Measurements from ENCODE around the gene CELA2B. TPM values are rescaled to one million over a fixed set of nuclear protein-coding genes. Genes with fewer than 3 reads are reported as not detected.

The CELA2B gene
- total and polyA plus RNA-seq, 9 of the 15 experiments (the other 6 are each of a cell fraction or from before 2014, with no cell fraction given) = 0.25 to 2.1 (median 0.38) TPM; not detected in 5

DNA sequence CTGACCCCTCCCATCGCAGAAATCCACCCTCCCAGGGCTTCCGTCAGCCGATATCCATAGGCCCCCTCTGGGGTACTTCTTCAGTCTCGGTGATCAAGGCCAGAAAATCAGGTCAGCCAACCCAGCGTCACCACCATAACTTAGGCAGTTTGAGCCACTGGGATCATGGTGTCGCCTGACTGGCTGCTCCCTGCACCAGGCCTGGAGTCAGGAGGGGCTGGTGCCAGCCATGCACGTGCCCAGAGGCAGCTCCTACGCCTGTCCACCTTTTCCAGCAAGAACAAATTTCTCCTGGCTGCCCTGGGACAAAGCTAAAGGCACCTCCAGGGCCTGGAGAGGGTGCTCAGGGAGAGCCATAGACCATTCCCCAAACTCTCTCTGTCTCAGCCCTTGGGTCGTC, 42.4 kb upstream of the CELA2B start:
- FAIRE-seq (no peak), DNase-seq (ENCODE audit: extremely low read depth in 1 of 4, low spot score in 3 of 4) (no peak), ATAC-seq (no peak)
- no peak overlapping the region for H2AFZ ChIP-seq (ENCODE audit: low read depth, low read length)
- BruUV-seq (replicated peaks) = no TSS peak
- no peaks in the 10 kb centered on the region for H3K9me3 ChIP-seq (replicated peaks; ENCODE audit: control insufficient read depth, insufficient read depth, low read depth, low read length)
- H3K4me2 ChIP-seq (ENCODE audit: insufficient read depth, low read length) = no peak overlapping the region
- ChIA-PET CTCF (ENCODE audit: low intra/inter-chr PET ratio) (interaction anchor here (0.6 to 2.9 kb wide), 3 partner anchors 68 to 110 kb away, joined by 4 to 11 read pairs (median 4); no protein-coding TSS in a partner anchor), POLR2A (no interaction called here)
- H4K20me1 ChIP-seq (replicated peaks; ENCODE audit: control insufficient read depth, insufficient read depth, low read length) = peaks cover 8% of the 10 kb centered on the region; the same call in 1 of the 2 replicates
- H3K9ac ChIP-seq (ENCODE audit: insufficient read depth in 1 of 2, low read depth in 2 of 2, low read length in 2 of 2) = peak overlapping the region in 1 of 2 experiments; percentile 53; a peak in 1 of 4 replicates
- intact Hi-C loops (cut with micrococcal nuclease) = loop anchor here (10.0 kb wide), 1 partner anchor 279 kb away; the partner anchor contains the start of gene TMEM51
- H3K4me1 ChIP-seq (replicated peaks in 1 of 2; ENCODE audit: control insufficient read depth in 2 of 2, insufficient read depth in 2 of 2, low read length in 2 of 2) = peaks cover 4 to 26% of the 10 kb centered on the region in 2 experiments; a peak in 3 of 5 replicates
- H3K79me2 ChIP-seq (ENCODE audit: control insufficient read depth, insufficient read depth, low read length) = no peaks in the 10 kb centered on the region
- H3K27ac ChIP-seq (ENCODE audit: extremely low read depth, low read depth, low read length) = no peak overlapping the region
- H3K27me3 ChIP-seq (ENCODE audit: control insufficient read depth in 2 of 2, insufficient read depth in 2 of 2, low read length in 2 of 2) = no peaks in the 10 kb centered on the region
- H3K36me3 ChIP-seq (ENCODE audit: control insufficient read depth, insufficient read depth, low read length) = peaks cover 12% of the 10 kb centered on the region; the same call in 1 of the 3 replicates
- H3K9me1 ChIP-seq (ENCODE audit: control insufficient read depth, insufficient read depth, low read length) = no peaks in the 10 kb centered on the region
- no peak overlapping the region for H3K4me3 ChIP-seq
- TF ChIP-seq, protein P1, sequence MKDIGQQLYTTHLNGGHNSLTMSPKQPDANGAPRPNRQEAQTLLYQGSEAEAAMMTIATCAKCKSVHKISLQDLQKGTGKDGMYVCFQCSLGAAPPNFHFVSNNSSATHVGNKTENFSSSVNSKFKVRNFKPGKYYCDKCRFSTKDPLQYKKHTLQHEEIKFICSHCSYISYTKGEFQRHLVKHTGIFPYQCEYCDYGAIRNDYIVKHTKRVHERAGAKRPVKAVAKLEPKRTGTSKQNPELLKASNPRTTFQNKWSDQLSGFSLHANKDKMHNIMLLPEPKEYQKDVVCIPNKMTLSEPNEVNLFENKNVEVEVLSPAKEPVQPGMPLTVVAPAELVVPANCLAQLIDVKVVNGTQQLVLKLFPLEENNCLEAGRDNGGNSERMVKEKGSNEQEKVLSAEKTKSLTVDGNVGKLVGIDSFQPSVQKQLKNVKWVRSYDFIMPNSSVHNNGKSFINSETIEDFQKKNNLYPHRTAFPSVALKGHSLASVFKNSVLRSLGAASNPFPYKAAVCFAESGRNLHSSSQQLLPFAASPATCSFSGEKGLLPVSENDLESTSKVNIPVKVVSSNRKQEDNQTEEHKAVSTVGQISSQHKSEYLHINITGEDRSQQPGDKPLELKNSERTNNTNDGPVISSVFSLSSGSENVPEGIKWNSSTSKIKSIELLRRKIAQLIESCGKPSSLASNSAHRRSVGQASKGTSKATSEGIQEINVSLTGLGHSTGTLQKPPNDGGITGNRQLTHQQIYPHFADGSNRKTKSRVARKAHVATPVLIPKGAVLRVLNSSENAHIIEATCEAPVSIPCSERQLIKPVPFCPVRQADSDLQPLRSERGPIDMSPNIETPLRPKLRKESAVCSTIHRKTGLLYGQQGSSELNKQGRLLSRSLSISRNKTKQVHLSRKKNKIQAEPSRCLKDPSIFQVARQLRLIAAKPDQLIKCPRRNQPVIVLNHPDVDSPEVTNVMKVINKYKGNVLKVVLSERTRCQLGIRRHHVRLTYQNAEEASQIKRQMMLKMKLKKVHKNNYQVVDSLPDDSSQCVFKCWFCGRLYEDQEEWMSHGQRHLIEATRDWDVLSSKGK (CRISPR knock-in tag; IDR thresholded peaks at IDR 0.05) = no peak
- TF ChIP-seq POLR3A (IDR thresholded peaks at IDR 0.05; ENCODE audit: borderline replicate concordance, extremely low read depth, insufficient read depth, insufficient read length) = peak; percentile 6
- TF ChIP-seq GTF2E2 (tag; IDR thresholded peaks at IDR 0.05) = 0 out of 2 replicates have a peak, but pooled peaks have one; percentile 31
- 48% methylated on average over 9 of the region's 9 CpGs for WGBS (ENCODE audit: insufficient coverage, low coverage, missing lambda C conversion rate)
- in situ Hi-C loops (cut with MboI) = loop anchor here (5.0 kb wide), 1 partner anchor 281 kb away; the partner anchor contains the start of gene TMEM51
